Measurements from ENCODE around the gene CEP41.

Gene CEP41

DNA sequence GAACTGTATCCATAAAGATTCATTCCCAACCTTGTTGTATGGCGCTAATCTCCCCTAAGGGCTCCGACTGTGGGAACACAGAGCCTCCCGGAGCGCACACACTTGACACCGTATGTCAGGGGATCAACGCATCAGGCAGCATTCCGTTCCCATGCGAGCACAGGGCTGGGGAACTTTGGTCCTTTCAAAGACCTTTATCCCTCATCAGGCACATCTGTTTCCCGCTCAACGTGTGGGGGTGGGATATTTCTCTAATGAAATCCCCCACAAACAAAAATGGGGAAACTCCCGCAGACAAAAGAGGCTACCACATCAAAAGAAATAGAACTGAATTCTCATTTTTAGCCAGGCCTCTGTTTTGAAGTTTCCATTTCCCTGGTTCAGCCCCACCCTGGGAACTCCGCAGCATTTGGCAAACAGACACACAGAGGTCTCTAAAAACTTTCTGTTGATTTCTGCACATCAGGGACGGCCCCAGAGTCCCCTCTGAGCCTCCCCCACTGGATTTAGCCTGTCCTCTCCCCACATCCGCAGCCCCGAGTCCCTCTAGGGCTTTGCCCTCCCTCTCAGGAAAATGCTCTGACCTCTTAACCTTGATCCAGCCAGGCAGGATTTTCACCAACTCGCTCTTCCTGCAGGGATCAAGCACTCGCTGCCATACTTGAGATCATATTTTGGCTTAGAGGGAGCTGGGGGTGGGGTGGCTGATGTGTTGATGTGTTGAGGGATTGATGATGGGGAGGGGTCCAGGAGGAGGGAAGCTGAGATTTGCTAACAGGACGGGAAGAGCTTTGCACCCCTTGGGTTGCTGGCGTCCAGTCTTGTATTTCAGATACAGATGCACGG lies 89.6 kb downstream of the CEP41 start:
- DNase-seq (ENCODE audit: low read depth in 2 of 2) = no peak

DNA sequence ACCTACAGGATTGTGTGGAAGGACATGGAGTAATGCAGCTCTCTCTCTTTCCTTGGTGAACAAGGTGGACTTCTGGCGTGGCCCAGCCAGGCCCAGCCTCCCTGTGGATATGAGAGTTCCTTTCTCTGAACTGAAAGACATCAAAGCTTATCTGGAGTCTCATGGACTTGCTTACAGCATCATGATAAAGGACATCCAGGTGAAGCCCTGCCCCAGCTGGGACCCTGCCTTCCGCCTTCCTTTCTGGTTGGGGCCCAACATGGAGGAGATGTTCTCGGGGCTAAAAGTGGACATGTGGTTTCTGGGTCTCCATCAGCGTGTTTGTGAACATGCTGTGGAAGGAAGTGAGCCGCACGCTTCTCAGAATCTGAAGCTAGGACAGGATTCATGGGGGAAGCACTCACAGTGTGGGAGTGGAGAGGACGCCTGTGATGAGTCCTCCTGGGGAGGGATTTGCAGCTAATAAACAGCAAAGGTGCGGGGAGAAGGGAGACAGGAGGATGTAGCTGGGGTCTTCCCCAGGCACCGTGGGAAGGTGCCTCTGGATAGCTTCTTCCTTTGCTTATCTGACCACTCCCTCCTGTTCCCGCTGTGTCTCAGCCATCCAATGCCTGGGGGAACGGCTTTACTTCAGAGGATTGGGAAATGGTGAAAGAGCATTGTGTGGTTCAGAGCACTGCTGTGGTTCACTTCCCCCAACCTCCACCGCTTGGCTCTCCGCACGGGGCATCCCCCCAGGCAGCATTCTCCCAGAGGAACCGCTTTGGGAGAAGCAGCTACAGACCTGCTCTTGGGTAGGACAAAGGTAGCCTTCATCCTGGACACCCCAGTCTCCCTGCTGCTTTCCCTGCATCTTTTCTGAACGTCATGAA lies 90.7 kb downstream of the CEP41 start:
- no peak for DNase-seq (ENCODE audit: low read depth in 2 of 2)

DNA sequence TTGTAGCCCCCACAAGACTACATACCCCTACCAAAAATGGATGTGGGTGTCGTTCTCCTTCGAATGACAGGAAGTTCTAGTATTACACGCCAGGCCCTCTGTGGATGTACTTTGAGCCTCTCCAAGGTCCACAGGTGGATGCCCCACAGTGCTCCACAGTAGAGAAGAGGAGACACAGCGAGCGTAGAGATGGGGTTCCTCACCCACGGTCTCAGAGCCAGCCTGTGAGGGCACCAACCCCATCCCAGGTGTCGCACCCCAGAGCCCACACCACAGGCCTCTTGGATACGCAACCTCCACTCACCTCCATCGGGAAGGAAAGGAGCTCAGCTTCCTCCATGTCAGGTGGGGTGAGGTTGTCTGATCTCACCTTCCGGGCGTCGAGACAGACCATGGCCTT lies 93.9 kb downstream of the CEP41 start:
- no peak for DNase-seq (ENCODE audit: low read depth in 2 of 2)

DNA sequence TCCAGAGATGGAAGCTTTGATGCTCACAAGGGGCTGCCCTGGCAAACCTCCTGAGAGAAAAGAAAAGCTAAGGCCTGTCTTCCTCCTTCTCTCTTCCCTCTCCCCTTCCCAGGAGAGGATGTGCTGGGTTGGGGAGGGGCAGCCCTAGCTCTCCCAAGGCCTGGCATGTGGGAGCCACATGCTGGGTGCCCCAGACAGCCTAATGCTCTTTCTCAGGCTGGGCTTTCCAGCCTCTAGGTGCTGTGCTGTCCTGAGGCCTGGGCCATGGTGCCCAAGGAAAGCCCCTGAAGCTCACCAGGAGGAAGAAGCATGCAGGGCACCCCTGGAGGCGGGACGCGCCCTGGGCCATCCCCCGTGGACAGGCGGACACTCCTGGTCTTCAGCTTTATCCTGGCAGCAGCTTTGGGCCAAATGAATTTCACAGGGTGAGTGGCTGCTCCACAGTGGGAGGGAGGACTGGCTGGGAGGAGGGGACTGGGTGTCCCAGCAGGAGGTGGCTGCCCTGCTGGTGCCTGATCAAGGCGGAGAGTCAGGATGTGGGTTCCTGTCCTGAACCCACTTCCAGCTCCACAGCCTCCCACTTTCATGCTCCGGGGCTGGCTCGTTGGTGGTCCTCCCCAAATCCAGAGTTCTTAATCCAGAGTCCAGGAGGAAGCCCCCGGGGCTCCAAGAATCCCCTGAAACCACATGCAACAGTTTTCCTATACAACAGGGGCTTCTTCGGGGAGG lies 94.5 kb downstream of the CEP41 start:
- no peak for DNase-seq (ENCODE audit: low read depth in 2 of 2)

DNA sequence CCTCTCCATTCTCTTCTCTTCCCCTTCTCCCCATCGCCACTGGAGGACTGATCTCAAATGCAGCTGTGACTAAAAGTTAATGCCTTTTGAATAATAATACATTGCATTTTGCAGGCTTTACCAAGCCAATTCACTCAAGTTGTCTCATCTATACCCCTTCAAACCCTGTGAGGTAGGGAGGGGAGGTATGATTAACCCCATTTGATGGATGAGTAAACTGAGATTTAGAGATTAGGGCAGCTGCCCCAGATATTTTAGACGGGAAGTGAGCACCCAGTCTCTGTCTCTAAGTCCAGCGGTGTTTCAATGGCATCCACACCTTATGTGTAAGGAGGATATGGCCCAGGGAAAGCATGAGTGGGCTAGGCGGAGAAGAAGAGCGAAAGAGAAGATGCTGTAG lies 95.1 kb downstream of the CEP41 start:
- no peak for DNase-seq (ENCODE audit: low read depth in 2 of 2)

DNA sequence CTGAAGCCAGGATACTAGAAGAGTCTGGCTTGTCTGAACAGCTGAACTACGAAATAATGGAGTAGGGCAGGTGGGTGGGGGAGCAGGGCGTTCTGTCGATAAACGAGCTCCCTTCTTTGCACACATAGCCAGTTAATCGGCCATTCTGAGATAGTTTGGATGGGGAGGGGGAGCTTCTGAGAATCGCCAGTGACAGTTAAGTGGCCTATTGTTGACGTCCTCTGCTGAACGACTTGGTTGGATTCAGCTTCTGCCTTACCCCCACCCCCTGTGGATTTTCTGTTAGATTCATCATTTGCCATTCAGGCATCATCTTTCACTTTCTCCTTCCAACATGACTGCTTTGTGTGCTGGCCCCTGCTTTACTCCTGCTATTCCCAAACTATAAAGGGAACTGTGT lies 95.7 kb downstream of the CEP41 start:
- no peak for DNase-seq (ENCODE audit: low read depth in 2 of 2)

DNA sequence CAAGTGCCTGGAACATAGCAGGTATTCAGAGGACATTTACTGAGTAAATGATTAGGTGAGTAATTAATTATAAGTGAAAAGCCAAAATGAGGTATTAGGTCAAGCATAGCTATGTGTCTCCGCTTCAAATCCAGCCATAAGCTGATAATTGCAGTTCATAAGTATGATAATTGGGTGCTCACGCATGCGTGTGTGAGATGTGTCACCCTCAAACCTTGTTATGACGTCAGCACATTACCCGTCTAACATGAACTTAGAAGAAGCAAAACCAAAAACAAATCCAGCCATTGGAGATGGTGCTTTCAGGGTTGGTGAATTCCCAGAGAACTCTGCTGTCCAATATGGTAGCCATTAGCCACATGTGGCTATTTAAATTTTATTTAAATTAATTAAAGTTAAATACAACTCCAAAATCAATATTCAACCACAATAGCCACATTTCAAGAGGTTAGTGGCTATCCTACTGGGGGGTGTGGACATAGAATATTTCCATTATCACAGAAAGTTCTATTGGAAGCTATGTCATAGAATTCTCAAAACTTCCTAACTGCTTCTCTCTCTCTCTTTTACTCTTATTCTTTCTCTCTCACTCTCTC lies 96.4 kb downstream of the CEP41 start, which contains the start of gene CPA5:
Gene CPA5, plus strand, starts transcription at position 546 of the 596 bp plus-strand sequence. CDS start 1,670 bp downstream, outside the sequence.
- no peak for DNase-seq (ENCODE audit: low read depth in 2 of 2)
